HG03342 (cell line): ENCODE data around the gene PCDHA13.
"Not testable (repeated sequence)": the region's sequence is repeated elsewhere in the genome, so short reads cannot be mapped to it uniquely, and the experiment has no call there.

ENCODE experiments used
- ATAC-seq: cut with Tn5 transposase; IDR thresholded peaks from one replicate; pipeline ENCODE4 v1.9.1; 2021; ENCODE audit warnings: mild to moderate bottlenecking, moderate library complexity; ENCODE audit not compliant: unreplicated experiment

PCDHA13 gene

GRCh38 chr5:140881889-140882590 lies at the start of gene PCDHA13:
TSS of gene PCDHA13 (plus strand) at chr5:140882124. CDS start at chr5:140882269, 145 bp downstream.
- ATAC-seq = no peak

- no peak for ATAC-seq
Measured at GRCh38 chr5:140833993-140834392, 47.9 kb upstream of the PCDHA13 start, which contains the start of gene PCDHA7. TSS of gene PCDHA7 (plus strand) at chr5:140834269. CDS start at chr5:140834384, 115 bp downstream.

- ATAC-seq = not testable (repeated sequence)
Measured at GRCh38 chr5:140834439-140835008, 47.4 kb upstream of the PCDHA13 start.

- no peak for ATAC-seq
Measured at GRCh38 chr5:140835622-140836510, 46.1 kb upstream of the PCDHA13 start.

GRCh38 chr5:140840978-140841962 lies 40.7 kb upstream of the PCDHA13 start, which contains the start of gene PCDHA8:
TSS of gene PCDHA8 (plus strand) at chr5:140841187. CDS start at chr5:140841322, 135 bp downstream.
- ATAC-seq = no peak

- ATAC-seq = no peak
Measured at GRCh38 chr5:140842798-140843733, 38.9 kb upstream of the PCDHA13 start.

- ATAC-seq = not testable (repeated sequence)
Measured at GRCh38 chr5:140848139-140849102, 33.5 kb upstream of the PCDHA13 start, which contains the start of gene PCDHA9. TSS of gene PCDHA9 (plus strand) at chr5:140848382. CDS start at chr5:140848496, 114 bp downstream.

GRCh38 chr5:140849831-140850634 lies 31.9 kb upstream of the PCDHA13 start:
- not testable (repeated sequence) for ATAC-seq

GRCh38 chr5:140855772-140856674 lies 25.9 kb upstream of the PCDHA13 start, which contains the start of gene PCDHA10:
TSS of gene PCDHA10 (plus strand) at chr5:140855897. CDS start at chr5:140856049, 152 bp downstream.
- ATAC-seq = no peak

GRCh38 chr5:140857177-140857986 lies 24.5 kb upstream of the PCDHA13 start:
- ATAC-seq = no peak

- no peak for ATAC-seq
Measured at GRCh38 chr5:140857987-140858240, 24.0 kb upstream of the PCDHA13 start.

- ATAC-seq = no peak
Measured at GRCh38 chr5:140862441-140863295, 19.3 kb upstream of the PCDHA13 start.

- no peak for ATAC-seq
Measured at GRCh38 chr5:140868721-140869554, 13.0 kb upstream of the PCDHA13 start, which contains the start of gene PCDHA11. TSS of gene PCDHA11 (plus strand) at chr5:140868957. CDS start at chr5:140869104, 147 bp downstream.
